Muscle of back (tissue), 11 donors: ENCODE results near the gene RBM38. TPM values are rescaled to one million over a fixed set of nuclear protein-coding genes. Genes with fewer than 3 reads are reported as not detected.

ENCODE experiments used
- DNase-seq, 3 donors: peaks; one replicate each; pipeline versions ENCODE4 v3.0.0 to v3.0.0-alpha.2; 2013
- polyA plus RNA-seq, 10 donors: library from polyadenylated mRNA; unstranded; fragments of 120-200 nt; gene quantifications; one replicate each; pipeline ENCODE4 v1.2.1, GENCODE V29; 2013; ENCODE audit not compliant: insufficient read length in 10 of 10

RBM38 gene
- polyA plus RNA-seq, 10 donors = 36.3 to 68.7 (median 49.9) TPM

GRCh38 chr20:57449398-57450354, 58.5 kb downstream of the RBM38 start:
- DNase-seq = no peak

DNA sequence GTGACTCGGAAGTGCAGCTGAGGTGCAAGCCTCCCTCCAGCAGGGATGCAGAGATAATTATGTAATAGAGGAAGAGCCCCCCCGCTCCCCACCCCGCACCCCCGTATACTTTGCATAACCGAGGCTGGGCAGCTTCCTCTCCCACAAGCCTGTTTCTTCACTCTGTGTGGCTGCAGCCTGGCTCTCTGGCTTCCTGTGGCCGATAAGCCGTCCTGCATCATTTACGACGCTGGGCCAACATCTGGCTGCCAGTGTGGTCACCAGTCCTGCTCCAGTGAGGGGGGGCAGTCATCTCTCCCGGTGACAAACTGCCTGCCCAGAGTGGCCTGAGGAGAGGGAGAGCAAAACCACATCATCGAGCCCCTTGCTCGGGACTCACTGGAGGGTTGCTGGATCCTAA, 59.2 kb downstream of the RBM38 start:
- peak in 1 of 3 donors; percentile 34 for DNase-seq

DNA sequence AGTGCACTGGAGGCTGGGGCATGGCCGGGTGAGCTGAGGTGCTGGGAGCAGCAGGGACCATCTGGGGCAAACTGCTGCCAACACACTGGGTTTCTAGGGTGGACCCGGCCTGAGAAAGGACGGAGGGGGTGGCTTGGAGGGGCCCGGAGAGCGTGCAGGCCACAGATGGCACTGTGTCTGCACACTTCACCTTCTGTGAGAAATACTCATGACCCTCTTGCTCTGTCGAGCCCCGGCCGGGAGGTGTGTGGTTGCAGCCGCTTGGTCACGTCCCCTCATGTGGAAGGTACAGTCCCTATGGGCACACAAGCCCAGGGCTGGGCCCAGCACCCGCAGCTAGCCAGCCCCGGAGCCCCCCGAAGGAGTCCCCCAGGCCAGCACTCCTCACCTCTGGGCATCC, 59.7 kb downstream of the RBM38 start:
- no peak for DNase-seq

DNA sequence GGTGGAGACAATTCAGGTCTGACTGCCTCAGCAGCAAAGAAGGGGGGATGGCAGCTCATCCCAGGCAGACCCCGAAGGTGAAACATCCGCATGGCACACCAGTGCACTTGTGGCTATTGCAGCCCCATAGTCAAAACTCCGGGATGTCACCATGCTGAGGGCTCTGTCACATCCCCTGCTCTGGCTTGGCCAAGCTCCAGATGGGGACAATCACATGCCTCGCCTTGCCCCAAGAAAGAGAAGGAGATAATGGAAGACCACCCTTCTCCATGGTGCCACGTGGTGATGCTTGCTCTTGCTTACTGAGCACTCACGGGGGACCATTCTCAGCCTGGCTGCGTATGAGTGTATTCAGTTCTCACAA, 60.2 kb downstream of the RBM38 start:
- no peak for DNase-seq

DNA sequence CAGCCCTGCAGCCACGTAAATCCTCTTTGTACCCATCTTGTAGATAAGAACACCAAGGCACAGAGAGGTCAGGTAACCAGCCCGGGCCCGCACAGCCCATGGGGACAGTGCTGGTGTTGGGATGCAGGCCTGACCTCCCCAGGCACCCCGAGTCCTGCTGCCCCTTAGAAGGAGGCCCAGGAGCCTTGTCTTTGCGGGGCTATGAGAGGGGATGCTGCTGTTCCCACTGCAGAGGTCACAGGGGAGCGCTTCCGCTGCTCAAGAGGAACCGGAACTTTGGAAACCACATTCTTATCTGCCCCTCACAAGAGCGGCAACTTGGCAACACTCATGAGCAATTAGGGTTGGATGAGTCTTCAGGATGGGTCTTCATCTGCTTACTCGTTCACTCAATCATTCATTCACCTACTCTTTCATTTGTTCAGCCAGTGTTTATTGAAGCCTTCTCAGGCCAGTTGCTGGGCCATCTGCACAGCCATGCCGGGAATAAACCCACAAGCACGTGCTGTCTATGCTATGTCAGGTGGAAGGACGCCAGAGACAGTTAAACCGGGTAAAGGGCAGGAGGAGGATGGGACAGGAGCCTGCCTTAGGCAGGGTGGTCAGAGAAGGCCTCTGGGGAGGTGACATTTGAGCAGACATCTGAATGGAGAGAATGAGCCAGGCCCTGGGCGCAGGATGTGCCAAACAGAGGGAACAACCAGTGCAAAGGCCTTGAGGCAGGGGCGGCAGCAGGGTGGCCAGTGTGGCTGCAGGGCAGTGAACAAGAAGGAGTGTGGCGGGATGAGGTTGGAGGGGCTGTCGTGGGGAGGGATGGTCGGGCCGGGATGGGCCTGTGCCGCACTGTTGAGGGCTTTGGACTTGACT, 60.8 kb downstream of the RBM38 start:
- no peak for DNase-seq

GRCh38 chr20:57455386-57455785, 64.2 kb downstream of the RBM38 start:
- DNase-seq = no peak

- no peak for DNase-seq
These were observed 64.9 kb downstream of the RBM38 start for GRCh38 chr20:57456116-57456515.

DNA sequence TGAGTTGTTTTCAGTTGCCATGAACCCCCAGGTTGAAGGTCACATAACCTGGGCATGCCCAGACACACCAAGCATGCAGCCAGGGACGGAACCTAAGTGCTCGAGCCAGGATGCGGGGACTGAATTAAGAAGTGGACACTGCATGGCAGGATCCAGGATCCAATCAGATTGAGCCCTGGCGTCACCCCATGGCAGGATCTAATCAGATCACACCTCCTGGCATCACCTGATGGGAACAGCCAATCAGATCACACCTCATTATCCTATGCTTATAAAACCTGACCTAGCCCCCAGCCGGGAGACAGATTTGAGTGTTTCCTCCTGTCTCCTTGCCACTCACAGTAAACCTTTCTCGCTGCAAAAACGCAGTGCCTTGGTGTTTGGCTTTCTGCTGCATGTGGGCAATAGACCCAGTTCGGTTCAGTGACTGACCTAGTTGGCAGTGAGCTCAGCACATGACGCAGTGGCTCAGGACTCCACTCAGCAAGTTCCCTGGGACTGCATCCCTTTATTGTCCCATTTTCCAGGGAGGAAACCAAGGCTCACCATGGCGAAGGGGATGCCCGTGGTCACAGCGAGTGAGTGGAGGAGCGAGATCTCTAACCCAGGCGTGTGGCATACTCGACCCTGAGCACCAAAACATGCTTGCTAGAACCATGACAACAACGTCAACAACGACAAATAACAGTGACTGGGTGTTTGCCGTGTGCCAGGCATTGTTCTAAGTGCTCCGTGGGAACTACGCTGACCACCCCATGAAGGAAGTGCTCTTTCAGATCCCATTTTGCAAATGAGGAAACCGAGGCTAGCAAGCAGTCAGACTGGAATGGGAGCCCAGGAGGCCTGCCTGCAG, 66.3 kb downstream of the RBM38 start:
- no peak for DNase-seq

GRCh38 chr20:57458400-57459160, 67.4 kb downstream of the RBM38 start:
- no peak for DNase-seq

Other genes with a start within 250 kb of the RBM38 start
- 10 to 100 TPM in 1 of 10 donors, 1 to 10 TPM in 9; 2.7 to 12.5 (median 3.5) TPM for gene BMP7, start 124.8 kb upstream of the RBM38 start, polyA plus RNA-seq
- gene SPO11, start 61.6 kb upstream of the RBM38 start, polyA plus RNA-seq = under 1 TPM in 2 of 10 donors, not detected in 8; 0.26 to 0.53 TPM
- 10 to 100 TPM; 21.7 to 31.5 (median 26.5) TPM for gene RAE1, start 40.1 kb upstream of the RBM38 start, polyA plus RNA-seq
- gene CTCFL, start 133.7 kb downstream of the RBM38 start, polyA plus RNA-seq = under 1 TPM; 0.12 to 0.40 (median 0.19) TPM
- under 1 TPM in 7 of 10 donors, not detected in 3; 0.08 to 0.42 (median 0.18) TPM for gene PCK1, start 169.7 kb downstream of the RBM38 start, polyA plus RNA-seq
- gene ZBP1, start 229.0 kb downstream of the RBM38 start, polyA plus RNA-seq = under 1 TPM in 4 of 10 donors, not detected in 6; 0.08 to 0.82 (median 0.25) TPM